Ramos (cell line): Measurements from ENCODE around the gene PDSS2.

Source experiments
- in situ Hi-C: fragments of 300-500 bp; cut with MboI; formaldehyde crosslinking; loops from one replicate; pipeline ENCODE4 v1.14.3; 2022; ENCODE audit warnings: low sequenced_read_pairs; ENCODE audit not compliant: unreplicated experiment

The PDSS2 gene

DNA sequence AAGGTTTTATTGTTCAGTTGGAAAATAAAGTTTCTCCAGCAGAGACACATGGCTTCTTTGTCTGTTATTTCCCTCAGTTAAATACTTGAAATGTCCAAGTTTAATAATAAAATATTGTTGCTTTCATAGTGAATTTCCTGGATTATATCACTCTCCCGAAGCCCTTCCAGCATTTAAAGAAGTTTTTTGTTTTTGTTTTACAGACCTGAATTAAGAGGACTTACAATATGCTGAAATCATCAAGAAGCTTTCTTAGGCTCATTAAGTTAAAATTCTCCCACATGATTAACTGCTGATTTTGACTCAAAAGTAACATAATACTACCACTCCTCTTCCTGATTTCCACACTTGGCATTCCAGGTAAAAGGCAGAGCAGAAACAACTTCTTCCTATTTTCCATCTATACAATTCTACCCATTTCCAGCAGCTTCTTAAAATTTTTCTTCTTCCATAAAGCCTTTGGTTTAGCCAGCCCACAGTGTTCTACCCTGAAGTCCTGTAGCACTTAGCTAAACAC is 35.8 kb downstream of the PDSS2 start:
- in situ Hi-C loops, result no loop called here

DNA sequence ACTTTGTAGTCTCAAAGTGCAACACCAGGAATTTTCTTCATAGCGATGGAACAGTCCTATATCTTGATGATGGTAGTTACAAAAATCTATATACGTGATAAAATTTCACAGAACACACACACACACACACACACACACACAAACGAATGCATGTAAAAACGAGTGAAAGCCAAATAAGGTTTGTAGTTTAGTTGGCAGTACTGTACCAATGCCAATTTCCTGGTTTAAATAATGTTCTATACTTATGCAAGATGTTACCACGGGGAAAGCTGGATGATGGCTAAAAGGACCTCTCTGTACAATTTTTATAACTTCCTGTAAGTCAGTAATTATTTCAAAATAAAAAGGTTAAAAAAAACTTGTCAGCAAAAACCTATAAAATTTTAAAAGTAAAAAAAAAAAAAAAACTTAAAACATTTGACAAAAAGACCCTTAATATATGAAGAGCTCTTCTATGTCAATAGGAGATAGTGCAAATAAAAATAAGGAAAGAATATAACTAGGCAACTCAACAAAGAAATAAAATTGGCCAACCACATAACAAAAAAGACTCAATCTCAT is 37.6 kb downstream of the PDSS2 start:
- in situ Hi-C loops, result no loop called here

DNA sequence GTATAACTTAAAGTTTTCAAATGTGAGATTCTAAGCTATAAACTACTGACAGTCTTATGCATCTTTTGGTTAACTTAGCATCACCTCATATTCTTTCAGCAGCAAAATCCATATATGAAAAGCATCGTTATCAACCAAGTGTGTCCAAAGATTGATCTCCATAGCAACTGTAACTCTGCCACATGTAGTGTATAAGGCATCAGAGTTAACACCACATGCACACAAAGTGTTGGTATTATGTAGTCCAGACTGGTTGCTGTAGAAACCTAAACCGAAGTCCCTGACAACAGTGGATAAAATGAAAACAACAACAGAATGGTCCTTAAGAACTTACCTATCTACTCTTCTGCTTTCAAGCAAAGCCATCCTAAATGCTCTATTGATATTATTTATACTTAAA is 39.6 kb downstream of the PDSS2 start:
- in situ Hi-C loops, result no loop called here

DNA sequence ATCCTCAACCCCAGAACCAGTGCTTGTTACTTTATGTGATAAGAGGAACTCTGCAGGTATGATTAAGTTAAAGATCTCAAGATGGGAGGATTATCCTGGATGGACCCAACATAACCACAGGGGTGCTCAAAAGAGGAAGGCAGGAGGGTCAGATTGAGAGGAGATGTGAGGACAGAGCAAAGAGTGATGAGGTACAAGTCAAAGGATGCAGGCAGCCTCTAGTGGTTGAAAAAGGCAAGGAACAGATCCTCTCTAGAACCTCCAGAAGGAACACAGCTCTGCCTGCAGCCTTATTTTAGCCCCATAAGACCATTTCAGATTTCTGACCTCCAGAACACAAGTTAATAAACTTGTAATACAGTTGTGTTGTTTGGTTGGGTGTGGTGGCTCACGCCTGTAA is 41.2 kb downstream of the PDSS2 start:
- in situ Hi-C loops, result no loop called here

DNA sequence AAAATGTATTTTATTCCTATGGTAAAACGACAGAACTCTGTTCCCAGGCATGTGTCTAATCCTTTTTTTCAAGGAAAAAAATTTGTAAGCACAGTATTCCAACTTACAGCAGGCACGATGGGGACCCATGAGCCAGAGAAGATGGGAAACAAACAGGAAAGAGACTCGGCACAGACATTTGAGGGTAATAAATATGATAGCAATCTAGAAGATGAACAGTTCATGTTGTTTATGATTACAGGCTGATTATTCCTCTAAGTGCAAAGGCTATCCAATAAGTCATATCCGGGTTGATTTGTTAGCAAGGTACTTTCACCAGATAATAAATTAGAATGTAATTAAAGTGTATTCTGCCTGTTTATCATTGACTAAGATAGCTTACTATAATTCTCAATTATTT is 43.2 kb downstream of the PDSS2 start:
- in situ Hi-C loops, result no loop called here

DNA sequence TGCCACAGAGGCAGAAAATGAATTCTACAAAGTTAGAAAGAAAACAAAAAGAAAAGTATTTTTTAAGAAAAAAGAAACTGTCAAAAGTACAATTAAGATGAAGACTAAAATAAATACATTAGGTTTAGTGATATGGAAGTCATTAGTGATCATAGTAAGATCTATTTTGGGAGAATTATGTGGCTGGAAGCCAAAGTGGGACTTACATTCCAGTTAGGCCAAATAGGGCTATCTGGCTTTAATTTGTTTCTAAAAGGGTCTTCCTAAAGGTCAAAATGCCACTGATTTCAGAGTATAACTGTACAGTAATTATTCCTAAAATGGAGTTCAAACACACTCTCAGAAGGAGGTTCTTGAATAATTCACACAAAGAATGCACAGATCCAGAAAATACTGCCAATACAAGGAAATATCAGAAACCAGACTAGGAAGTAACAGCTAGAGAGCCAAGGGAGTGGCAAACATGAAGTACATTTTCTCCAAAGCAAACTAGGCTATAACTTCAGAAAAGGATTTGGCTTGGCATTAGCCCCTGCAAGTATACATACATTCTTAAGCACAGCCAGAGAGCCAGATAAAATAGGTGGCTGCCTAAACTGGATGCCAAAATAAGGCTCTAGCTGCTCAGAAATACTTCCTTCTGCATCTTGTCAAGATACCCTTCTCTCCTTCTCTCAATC is 45.3 kb downstream of the PDSS2 start:
- in situ Hi-C loops, result no loop called here

DNA sequence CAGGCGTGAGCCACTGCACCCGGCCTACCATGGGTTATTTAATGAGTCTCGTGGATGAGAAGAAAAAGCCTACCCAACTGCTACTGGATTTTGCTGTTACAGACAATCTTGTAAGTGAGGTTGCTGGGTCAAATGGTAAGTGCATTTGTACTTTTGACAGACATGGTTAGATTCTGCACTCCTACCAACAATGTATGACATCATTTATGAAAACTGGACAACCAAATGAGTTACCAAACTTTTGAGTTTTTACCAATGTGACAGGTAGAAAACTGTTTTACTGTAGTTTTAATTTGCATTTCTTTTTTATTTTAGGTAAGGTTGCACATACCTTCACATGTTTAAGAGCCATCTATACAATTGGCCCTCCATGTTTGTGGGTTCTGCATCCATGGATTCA is 48.2 kb downstream of the PDSS2 start:
- in situ Hi-C loops, result no loop called here

DNA sequence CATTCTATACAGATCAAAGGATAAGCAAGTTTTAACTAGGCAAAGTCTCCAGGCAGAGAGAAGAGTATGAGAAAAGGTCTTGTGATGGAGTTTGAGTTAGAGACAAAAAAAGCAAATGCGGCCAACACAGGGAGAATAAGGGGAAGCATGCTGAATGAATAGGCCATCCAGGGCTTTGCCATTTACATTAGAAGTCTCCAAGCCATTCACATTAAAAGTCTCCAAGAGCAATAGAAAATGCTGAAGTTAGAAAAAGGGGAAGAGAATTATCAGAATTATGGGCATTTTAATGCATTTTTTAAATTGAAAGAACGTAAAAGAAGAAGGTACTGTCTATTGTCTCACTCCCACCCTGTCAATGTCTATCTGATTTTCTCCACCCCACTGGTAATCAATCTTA is 49.4 kb downstream of the PDSS2 start:
- in situ Hi-C loops, result no loop called here

DNA sequence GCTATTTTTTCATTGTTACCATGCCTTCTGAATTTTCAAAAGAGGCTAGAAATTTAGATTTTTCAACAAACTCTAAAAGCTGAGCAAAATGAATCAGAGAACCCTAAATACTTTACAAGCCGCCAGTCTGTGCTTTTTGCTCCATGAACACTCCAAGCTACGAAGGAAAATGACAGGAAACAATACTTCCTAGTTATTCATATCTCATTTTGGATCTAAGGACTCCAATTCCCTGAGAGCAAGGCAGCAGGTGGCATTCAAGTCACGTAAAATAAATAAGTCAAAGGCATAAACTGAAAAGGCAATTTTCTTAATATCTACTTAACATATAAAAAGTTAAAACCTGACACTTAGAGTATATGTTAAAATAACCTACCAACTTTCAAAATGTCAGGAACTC is 50.6 kb downstream of the PDSS2 start:
- in situ Hi-C loops, result no loop called here

DNA sequence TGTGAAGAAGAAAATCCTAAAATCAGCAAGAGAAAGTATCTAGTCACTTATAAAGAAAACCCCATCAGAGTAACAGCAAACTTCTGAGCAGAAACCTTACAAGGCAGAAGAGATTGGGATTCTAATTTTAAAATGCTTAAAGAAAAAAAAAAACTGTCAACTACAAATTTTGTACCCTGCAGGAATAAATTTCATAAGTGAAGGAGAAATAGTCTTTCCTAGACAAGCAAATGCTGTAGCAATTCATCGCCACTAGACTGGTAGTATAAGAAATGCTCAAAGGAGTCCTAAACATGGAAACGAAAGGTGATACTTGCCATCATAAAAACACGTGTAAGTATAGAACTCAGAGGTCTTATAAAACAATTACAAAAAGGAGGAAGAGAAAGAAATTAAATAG is 54.4 kb downstream of the PDSS2 start:
- in situ Hi-C loops, result no loop called here

DNA sequence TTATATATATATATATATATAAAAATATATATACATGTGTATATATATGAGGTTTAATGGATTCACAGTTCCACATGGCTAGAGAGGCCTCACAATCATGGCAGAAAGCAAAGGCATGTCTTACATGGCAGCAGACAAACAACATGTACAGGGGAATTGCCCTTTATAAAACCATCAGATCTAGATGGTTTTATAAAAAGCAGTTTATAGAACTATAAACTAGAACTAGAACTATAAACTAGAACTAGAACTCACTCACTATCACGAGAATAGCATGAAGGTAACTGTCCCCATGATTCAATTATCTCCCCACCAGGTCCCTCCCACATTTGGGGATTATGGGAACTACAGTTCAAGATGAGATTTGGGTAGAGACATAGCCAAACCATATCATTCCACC is 56.8 kb downstream of the PDSS2 start:
- in situ Hi-C loops, result no loop called here

DNA sequence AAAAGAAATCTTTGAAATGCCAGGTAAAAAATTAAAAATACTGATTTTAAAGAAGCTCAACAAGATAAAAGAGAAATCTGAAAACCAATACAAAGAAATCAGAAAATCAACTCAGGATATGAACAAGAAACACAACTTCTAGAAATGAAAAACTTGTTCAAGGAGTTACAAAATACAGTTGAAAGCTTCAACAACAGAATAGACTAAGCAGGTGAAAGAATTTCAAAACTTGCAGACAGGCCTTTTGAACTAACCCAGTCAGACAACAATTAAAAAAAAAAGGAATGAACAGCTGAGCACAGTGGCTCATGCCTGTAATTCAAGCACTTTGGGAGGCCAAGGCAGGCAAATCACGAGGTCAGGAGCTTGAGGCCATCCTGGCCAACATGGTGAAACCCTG is 57.8 kb downstream of the PDSS2 start:
- in situ Hi-C loops, result no loop called here

DNA sequence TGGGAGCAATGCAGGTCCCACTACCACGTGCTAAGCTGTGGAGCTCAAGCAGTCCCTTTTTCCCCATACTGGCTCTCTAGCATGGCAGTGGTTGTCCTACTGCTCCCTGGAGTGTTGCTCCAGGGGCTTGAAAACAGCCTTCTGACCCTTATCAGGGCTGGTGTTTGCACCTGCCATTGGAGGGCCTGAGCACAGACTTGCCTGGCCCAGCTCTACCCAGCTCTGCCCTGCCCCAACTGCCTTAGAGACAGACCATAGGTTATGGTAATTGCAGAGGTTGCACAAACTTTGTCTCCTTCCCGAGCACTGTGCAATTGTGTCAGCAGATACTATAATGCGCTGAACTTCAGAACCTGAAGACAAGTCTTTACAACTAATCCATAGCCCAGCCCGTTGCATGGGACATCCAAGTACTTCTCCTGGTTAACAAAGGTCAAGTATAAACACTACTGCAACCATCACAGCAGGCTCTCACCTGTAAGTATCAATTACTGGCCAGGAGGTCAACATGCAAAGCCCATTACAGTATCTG is 58.7 kb downstream of the PDSS2 start:
- in situ Hi-C loops, result no loop called here

DNA sequence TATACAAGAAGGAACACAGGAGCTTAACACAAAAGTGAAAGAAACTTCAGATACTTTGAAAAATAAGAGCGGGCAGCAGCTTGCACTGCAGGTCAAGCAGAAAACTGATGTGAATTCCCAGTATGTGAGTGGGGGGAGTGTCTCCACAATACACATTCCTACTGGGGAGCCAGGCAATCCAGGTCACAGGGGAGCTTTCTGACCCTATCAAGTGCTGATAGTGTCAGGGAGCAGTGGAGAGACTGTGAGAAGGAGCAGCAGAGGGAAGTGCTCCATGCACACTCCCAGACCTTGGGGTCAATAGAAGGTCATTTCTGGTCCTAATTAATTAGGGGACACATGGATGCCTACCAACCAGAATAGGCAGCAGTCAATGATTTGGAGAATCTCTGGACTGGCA is 59.4 kb downstream of the PDSS2 start:
- in situ Hi-C loops, result no loop called here

DNA sequence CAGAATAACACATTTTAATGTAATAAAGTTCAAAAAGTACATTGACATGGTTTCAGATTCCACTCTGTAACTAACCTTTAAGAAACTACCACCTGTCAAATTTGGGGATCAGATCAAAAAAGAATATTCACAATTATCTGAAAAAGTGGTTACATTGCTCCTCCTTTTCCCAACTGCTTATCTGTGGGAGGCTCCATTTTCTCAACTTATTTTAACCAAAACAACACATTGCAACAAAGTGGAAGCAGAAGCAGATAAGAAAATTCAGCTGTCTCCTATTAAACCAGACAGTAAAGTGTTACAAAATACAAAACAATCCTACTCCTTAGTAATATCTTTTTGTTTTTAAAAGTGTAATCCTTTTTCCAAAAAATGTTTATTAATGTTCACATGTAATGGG is 61.4 kb downstream of the PDSS2 start:
- in situ Hi-C loops, result no loop called here

DNA sequence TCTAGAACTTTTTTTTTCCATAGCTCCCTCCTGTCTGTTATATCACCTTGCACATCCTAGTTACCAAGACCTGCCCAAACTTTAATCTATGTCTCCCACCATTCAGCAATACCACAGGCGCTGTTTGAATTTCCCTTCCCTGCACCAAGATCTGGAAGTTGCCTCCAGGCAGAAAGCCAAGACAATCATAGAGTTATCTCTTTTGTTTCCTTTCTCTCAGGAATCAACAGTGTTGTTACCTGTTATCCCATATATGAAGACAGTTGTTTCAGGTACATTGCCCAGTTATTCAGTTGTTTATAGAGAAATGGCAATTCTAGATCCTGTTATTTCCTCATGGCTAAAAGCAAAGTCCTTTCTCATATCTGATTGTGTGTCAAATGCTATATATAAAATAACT is 63.2 kb downstream of the PDSS2 start:
- in situ Hi-C loops, result no loop called here

DNA sequence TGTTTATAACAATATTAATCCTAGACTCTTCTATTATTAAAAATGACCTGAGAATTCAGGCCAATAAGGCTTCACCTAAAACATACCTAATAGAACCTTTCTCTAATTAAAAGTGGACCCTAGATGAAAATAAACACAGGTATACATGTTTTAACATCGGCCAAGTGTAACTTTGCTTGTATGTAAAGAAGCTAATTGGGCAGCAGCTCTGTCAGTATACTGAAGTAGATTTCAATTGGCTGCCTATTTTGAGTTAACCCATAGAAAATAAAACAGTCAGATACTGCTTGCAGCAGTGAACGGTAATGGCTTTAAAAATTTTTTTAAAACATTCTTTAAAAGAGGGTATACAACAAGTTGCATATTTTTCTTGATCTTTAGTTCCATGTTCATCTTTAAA is 67.3 kb downstream of the PDSS2 start:
- in situ Hi-C loops, result no loop called here

DNA sequence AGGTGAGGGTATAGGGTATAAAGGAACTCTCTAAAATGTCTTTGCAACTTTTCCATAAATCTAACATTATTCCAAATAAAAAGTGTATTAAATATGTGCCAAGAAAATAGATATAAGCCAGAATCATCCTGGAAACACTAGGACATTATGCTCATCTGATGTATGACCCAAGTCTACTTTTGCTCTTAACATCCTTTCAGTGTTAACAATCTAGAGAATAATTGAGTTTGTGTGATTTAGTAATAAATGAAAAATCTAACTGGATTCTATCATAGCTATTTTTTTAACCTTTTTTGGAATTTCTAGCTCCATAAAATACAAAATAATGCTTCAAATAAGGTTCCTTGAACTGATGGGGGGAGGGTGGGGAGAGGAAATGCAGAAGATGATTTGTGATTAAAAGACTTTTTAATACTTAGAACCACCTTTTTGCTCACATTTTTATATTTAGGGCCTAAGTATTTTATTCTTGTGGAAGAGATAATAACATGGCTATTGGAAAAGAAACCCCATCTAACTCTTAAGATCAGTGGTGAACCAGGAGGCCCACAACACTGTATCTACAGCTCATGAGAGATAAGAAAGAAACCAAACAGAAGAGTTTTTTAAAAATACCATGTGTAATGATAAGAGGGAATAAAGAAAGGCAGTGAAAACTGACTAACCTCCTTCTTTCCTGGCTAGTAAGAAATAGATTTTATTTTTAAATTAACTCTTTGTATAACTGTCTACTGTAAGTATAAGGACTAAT is 68.5 kb downstream of the PDSS2 start:
- in situ Hi-C loops, result no loop called here

DNA sequence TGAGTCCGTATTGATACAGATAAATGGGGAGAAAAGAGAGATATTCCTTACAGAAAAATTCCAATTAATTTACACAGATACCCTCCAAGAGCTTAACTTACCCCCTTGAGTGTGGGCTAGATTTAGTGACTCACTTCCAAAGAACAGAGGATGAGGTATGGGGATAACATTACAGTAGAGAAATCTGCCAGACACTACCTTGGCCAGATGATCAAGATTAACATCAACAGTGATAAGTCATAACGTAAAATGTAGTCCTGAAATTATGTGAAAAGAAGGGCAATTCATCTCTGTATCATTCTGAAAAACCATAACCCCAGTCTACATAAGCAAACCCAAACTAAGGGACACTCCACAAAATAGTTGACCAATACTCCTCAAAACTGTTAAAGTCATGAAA is 69.3 kb downstream of the PDSS2 start:
- in situ Hi-C loops, result no loop called here

DNA sequence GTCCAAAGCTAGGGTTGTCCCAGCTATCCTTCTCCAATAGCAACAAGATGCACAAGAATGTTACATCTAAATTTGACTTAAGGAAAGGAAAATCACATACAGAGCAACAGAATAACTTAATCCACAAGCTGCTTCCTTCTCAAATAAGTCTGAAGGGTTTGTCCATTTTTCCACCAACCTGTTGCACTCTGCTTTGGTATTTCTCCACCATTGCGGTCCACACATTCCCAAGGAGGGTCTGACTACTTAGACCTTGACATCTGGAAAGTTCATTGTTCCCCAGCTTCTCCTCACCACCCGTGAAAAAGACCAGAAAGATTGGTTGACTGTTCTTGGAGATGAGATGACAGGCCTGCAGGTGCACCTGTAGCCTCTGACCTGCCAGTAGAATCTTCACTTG is 72.5 kb downstream of the PDSS2 start:
- in situ Hi-C loops, result no loop called here

DNA sequence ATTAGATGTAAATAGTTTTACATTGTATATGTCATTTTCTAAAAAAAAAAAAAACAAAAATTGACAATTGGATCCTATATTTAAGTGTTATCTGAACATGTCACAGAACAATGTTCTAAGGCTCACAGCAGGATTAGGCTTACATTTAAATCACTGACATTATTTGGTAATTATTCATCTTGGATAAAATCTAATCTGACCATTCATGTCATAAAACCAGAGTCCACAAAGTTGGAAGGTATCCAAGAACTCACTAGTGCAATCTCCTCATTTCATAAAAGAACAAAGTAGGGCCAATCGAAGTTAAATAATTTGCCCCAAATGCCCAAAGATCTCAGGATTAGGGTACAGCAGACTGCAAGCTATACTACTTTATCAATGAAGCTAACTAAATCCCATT is 73.0 kb downstream of the PDSS2 start:
- in situ Hi-C loops, result no loop called here
